Epithelial cell of prostate (primary cell): ENCODE measurements around the gene ELMOD2.

ENCODE experiments used
- DNase-seq: peaks from one replicate; pipeline ENCODE4 v3.0.0-alpha.2; 2011; ENCODE audit warnings: low read depth, low spot score
- H3K27ac ChIP-seq: fragments of 450-650 bp; 2 replicates; pipeline ENCODE4 v1.5.1; 2017; ENCODE audit warnings: mild to moderate bottlenecking

The ELMOD2 gene

DNA sequence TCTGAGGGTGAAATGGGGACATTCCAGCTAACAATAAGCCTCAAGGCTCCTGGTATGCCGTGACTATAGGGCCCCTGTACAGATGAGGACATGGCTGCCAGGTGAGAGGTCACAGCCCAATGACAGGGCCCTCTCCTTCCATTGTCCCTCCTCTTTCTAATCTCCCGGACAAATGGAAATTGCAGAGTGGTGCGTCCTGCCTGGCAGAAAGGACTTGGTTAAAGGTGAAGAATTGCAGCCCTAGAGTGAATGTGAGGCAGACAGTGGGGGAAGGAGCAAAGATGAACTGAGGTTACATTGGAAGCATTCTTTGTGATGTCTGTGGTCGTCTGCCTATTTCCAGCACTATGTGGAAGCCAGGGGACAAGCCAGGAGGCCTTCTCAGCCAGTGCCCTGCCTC is 51.5 kb downstream of the ELMOD2 start:
- no peak overlapping the region for H3K27ac ChIP-seq
- no peak for DNase-seq

DNA sequence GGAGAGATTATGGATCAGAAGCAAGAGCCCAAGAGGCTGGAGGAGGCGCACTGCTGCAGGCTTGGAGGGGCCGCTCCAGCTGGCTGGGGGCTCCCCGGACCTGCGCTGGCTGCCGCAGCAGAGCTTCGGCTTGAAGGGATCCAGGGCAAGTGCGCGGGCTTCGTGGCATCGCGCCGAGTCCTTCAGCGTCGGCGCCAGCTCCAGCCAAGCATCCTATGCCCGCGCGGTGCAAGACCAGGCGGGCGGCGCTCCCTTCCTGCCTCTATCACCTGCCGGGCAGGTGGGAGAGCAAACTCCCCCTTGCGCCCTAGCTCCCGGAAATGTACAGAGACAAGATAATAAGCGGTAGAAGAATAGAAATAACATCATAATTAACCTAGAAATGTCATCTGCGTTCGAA is 55.3 kb downstream of the ELMOD2 start:
- no peak for DNase-seq
- no peak overlapping the region for H3K27ac ChIP-seq

GRCh38 chr4:140581078-140581477 is 57.1 kb downstream of the ELMOD2 start:
- no peak overlapping the region for H3K27ac ChIP-seq
- no peak for DNase-seq

GRCh38 chr4:140584439-140584838 is 60.5 kb downstream of the ELMOD2 start:
- DNase-seq, result no peak
- no peak overlapping the region for H3K27ac ChIP-seq

- H3K27ac ChIP-seq, result no peak overlapping the region
- peak; percentile 22 for DNase-seq
These were observed 71.1 kb downstream of the ELMOD2 start for GRCh38 chr4:140595065-140595464.

DNA sequence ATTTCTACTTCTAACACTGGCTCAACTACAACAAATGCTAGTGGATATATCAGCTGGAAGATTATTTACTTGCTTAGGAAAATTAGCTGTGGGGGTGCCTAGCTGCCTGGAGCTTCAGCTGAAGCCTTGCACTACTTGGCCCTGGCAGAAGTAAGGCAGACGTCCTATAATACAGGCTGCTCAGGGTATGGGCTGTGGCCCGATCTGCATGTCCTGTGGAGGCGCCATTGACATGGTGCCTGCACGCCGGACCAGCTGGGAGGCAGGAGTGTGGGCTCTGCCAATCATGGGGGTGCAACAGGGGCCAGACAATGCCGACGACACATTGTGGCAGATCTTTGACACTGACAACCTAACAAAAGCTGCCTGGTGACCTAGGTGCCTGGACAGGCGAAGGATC is 76.4 kb downstream of the ELMOD2 start:
- H3K27ac ChIP-seq, result no peak overlapping the region
- DNase-seq, result no peak

DNA sequence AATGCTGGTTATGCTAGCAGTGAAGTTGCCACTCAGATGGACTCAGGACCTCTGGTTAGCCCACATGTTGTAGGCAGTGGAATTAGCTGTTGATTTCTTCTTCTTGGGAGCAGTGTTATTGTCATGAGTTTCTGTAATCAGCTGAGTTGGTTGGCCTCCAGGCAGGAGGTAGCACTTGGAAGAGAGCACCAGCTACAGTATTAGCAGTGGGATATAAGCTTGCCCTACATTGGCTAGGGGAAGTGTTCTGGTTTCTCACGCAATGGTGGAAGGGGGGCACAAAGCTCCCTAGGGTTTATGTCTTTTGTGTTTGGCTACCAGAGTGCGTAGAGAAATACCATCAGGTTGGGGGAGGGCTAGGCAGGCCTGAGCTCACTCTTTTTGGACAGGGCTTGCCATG is 78.7 kb downstream of the ELMOD2 start:
- no peak for DNase-seq
- H3K27ac ChIP-seq, result no peak overlapping the region

GRCh38 chr4:140603286-140603685 is 79.3 kb downstream of the ELMOD2 start:
- no peak overlapping the region for H3K27ac ChIP-seq
- no peak for DNase-seq
